Sigmoid colon (tissue), 7 donors: ENCODE results near the gene LRP10. TPM values are rescaled to one million over a fixed set of nuclear protein-coding genes. Genes with fewer than 3 reads are reported as not detected.

Experiments used
- DNase-seq: peaks from one replicate; pipeline ENCODE4 v3.0.0-alpha.2; 2019
- H3K27ac ChIP-seq, 4 donors: fragments of 200-600 bp; sonication (generic); one replicate each; pipeline ENCODE4 v1.5.1; 2016 to 2019; ENCODE audit warnings: mild to moderate bottlenecking in 1 of 4
- H3K27me3 ChIP-seq, 3 donors: fragments of 200-600 bp; sonication (generic); one replicate each; pipeline ENCODE4 v1.5.1; 2019; ENCODE audit warnings: mild to moderate bottlenecking in 1 of 3
- H3K36me3 ChIP-seq, 4 donors: fragments of 200-600 bp; sonication (generic); one replicate each; pipeline ENCODE4 v1.5.1; 2016 to 2019
- H3K4me1 ChIP-seq, 4 donors: fragments of 200-600 bp; sonication (generic); one replicate each; pipeline ENCODE4 v1.5.1; 2017 to 2019
- H3K4me3 ChIP-seq, 4 donors: fragments of 200-600 bp; sonication (generic); one replicate each; pipeline ENCODE4 v1.5.1; 2017 to 2019; ENCODE audit warnings: mild to moderate bottlenecking in 2 of 4, moderate library complexity in 1 of 4
- H3K9me3 ChIP-seq, 4 donors: fragments of 200-600 bp in 3 of 4; sonication (generic) in 3 of 4; one replicate each; pipeline versions ENCODE4 v1.5.1 to v1.6.1; 2013 to 2019
- CTCF ChIP-seq, 4 experiments: fragments of 450-650 bp in 3 of 4; fragments of 200-600 bp in 1 of 4; IDR thresholded peaks; one replicate each; pipeline ENCODE4 v1.5.1; 2016 to 2019; ENCODE audit warnings: antibody characterized with exemption in 4 of 4, mild to moderate bottlenecking in 3 of 4, moderate library complexity in 2 of 4
- EP300 ChIP-seq, 4 donors: sonication (generic); formaldehyde crosslinking; IDR thresholded peaks; one replicate each; pipeline ENCODE4 v1.6.1; 2017; ENCODE audit warnings: antibody characterized with exemption in 4 of 4
- POLR2A ChIP-seq, 2 donors: fragments of 450-650 bp; IDR thresholded peaks; one replicate each; pipeline ENCODE4 v1.6.1; 2016; ENCODE audit warnings: antibody characterized with exemption in 2 of 2, mild to moderate bottlenecking in 2 of 2, moderate library complexity in 2 of 2
- POLR2AphosphoS5 ChIP-seq, 4 donors: sonication (generic); formaldehyde crosslinking; IDR thresholded peaks; one replicate each; pipeline ENCODE4 v1.6.1; 2017; ENCODE audit warnings: antibody characterized with exemption in 4 of 4
- WGBS, 2 donors: extraction: QIAGEN DNeasy Blood & Tissue Kit; methylation state at CpG; one replicate each; pipeline ENCODE4 v1.1.7; 2013; 5-methylcytosine and 5-hydroxymethylcytosine counted together
- intact Hi-C: fragments of 100-400 bp; cut with DNase I; formaldehyde crosslinking; loops from one replicate; pipeline ENCODE4 v1.15.1; 2023
- polyA plus RNA-seq, 3 donors: library from polyadenylated mRNA; stranded (reverse); fragments of 200-250 nt; gene quantifications; one replicate each; pipeline ENCODE4 v1.2.3, GENCODE V29; 2013
- total RNA-seq, 4 donors: library from RNA; depleted of rRNA; stranded (reverse); fragments of >200 nt; gene quantifications; one replicate each; pipeline ENCODE4 v1.1.0, GENCODE V29; 2016
- donor health status: healthy with polysubstance abuse.
- donor health status: Bipolar disorder and iron deficiency.
- donor health status: healthy.

LRP10 gene
- total and polyA plus RNA-seq, 7 donors: 34.4 to 139 (median 85.9) TPM

GRCh38 chr14:22882529-22883172, 11.1 kb downstream of the LRP10 start:
- TF ChIP-seq POLR2AphosphoS5 (IDR thresholded peaks at IDR 0.05) (peak in 2 of 4 donors; percentile 11 to 33), POLR2A (IDR thresholded peaks at IDR 0.05) (no peak)
- no peak overlapping the region for H3K27ac ChIP-seq
- no peaks in the 10 kb centered on the region for H3K9me3 ChIP-seq
- intact Hi-C loops: no loop called here
- peak; percentile 70 for DNase-seq
- peaks cover 0 to 34% (median 25%) of the 10 kb centered on the region in 4 donors for H3K4me1 ChIP-seq
- H3K36me3 ChIP-seq: peaks cover 10 to 20% (median 13%) of the 10 kb centered on the region in 4 donors
- no peak overlapping the region for H3K4me3 ChIP-seq
- H3K27me3 ChIP-seq: no peaks in the 10 kb centered on the region
- WGBS, 2 donors: 16 to 31% methylated on average over 6 of the region's 6 CpGs

DNA sequence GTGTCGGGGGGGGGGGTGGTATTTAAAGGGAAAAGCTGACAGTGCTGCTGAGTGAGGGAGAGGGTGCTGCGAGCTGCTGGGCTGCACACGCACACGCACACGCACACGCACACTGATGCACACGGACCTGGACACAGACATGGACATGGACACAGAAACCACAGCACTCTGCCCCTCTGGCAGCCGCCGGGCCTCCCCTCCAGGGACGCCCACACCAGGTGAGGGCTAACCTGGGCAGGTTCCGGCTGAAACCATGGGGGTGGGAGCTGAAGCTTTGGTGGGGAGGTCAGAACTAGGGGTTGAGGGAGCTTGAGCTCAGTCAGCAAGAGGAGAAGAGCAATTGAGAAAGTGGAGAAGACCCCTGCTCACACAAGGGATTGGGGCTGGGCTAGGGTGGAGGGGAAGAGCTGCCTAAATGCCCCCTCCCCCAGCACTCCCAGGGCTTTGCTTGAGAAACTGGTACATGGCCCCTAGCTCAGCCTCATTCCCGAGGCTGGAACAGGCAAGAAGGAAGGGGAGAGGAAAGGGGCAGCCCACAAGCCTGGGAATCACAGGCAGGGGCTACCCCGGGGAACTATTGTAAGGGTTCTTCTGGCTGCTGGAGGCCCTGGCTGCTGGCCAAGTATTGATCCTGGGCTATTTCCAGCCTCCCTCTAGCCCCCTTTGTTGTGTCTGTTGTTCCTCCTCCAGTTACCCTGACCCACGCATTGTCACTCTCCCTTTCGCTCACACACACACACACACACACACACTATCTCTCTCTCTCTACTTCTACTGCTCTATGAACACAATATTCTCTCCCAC, 11.8 kb downstream of the LRP10 start, which contains the start of gene REM2:
Gene REM2, plus strand, starts transcription at position 50 of the 804 bp plus-strand sequence. Its CDS starts 66 bp downstream, at position 116.
- WGBS, 2 donors: 27 to 50% methylated on average over 15 of the region's 15 CpGs
- TF ChIP-seq POLR2AphosphoS5 (IDR thresholded peaks at IDR 0.05) (peak in 2 of 4 donors; percentile 49 to 58), EP300 (IDR thresholded peaks at IDR 0.05) (no peak)
- Histone ChIP-seq H3K4me3 (no peak within 1 kb of the TSS), H3K4me1 (peaks cover 0 to 40% (median 28%) of the 10 kb centered on the region in 4 donors), H3K9me3 (no peaks in the 10 kb centered on the region), H3K36me3 (peaks cover 3 to 13% (median 6%) of the 10 kb centered on the region in 4 donors), H3K27me3 (no peaks in the 10 kb centered on the region), H3K27ac (no peak within 1 kb of the TSS)
- intact Hi-C loops: no loop called here
- DNase-seq: no peak

DNA sequence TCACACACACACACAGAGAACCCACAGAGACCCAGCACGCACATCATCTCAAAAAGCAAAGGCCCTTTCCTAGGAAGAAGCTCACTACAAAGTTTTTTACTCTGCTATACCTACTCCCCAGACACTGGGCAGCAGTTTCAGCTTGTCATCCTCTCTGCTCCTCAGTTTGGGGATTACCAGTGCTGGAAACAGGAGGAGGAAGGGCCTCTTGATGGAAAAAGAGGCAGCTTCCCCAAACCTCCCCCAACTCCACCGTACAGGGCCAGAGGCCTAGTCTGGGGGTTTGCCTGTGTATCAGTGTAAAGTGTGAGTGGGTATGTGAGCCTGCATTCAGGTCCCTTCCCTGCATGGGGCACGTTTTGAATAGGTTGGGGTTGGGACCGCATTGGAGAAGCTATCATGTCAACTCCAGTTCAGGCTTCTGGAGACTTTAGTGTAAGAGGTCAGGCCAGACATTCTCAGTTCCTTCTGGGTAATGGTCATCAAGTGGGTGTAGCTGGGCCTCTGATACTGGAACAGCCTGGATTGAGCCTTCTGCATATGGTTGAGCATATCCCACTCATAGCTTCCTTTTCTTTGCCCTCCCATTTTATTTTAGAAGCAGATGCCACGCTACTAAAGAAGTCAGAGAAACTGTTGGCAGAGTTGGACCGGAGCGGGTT, 12.7 kb downstream of the LRP10 start:
- no peak for DNase-seq
- H3K4me3 ChIP-seq: no peak overlapping the region
- H3K27me3 ChIP-seq: no peaks in the 10 kb centered on the region
- H3K36me3 ChIP-seq: peaks cover 0 to 4% (median 0%) of the 10 kb centered on the region in 4 donors
- intact Hi-C loops: no loop called here
- peaks cover 0 to 40% (median 28%) of the 10 kb centered on the region in 4 donors for H3K4me1 ChIP-seq
- no peak overlapping the region for H3K27ac ChIP-seq
- WGBS, 2 donors: 90 to 93% methylated on average over 7 of the region's 7 CpGs
- no peaks in the 10 kb centered on the region for H3K9me3 ChIP-seq
- TF ChIP-seq POLR2AphosphoS5 (IDR thresholded peaks at IDR 0.05): peak in 1 of 4 donors; percentile 9
- no peak for TF ChIP-seq POLR2A (IDR thresholded peaks at IDR 0.05)
- TF ChIP-seq EP300 (IDR thresholded peaks at IDR 0.05): no peak

- no peak overlapping the region for H3K27ac ChIP-seq
- no peaks in the 10 kb centered on the region for H3K36me3 ChIP-seq
- no peaks in the 10 kb centered on the region for H3K27me3 ChIP-seq
- intact Hi-C loops: no loop called here
- 81 to 83% methylated on average over 11 of the region's 11 CpGs for WGBS, 2 donors
- no peaks in the 10 kb centered on the region for H3K9me3 ChIP-seq
- peaks cover 0 to 40% (median 28%) of the 10 kb centered on the region in 4 donors for H3K4me1 ChIP-seq
- DNase-seq: no peak
- TF ChIP-seq CTCF (IDR thresholded peaks at IDR 0.05): no peak
- TF ChIP-seq POLR2A (IDR thresholded peaks at IDR 0.05): no peak
- no peak for TF ChIP-seq POLR2AphosphoS5 (IDR thresholded peaks at IDR 0.05)
- no peak for TF ChIP-seq EP300 (IDR thresholded peaks at IDR 0.05)
- no peak overlapping the region for H3K4me3 ChIP-seq
These were observed 13.4 kb downstream of the LRP10 start for GRCh38 chr14:22884738-22885523.

DNA sequence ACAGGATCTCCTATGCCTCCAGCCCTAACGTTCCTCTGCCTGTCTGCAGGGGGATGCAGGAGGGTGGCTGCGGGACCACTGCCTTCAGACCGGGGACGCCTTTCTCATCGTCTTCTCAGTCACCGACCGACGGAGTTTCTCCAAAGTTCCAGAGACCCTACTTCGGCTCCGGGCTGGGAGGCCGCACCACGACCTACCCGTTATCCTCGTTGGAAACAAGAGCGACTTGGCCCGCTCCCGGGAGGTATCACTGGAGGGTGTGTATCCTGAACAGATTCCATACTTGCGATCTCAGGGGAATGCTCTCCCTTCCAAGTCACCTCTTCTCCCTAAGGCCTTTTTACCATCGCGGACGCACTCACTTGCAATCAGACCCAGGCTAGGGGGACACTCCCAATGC, 14.4 kb downstream of the LRP10 start:
- TF ChIP-seq POLR2A (IDR thresholded peaks at IDR 0.05) (no peak), EP300 (IDR thresholded peaks at IDR 0.05) (no peak), POLR2AphosphoS5 (IDR thresholded peaks at IDR 0.05) (no peak), CTCF (IDR thresholded peaks at IDR 0.05) (no peak)
- Histone ChIP-seq H3K4me1 (peaks cover 0 to 40% (median 28%) of the 10 kb centered on the region in 4 donors), H3K9me3 (no peaks in the 10 kb centered on the region), H3K36me3 (no peaks in the 10 kb centered on the region), H3K4me3 (peak overlapping the region in 1 of 4 donors; percentile 56), H3K27me3 (no peaks in the 10 kb centered on the region), H3K27ac (peak overlapping the region; percentile 48 to 73 (median 69))
- no peak for DNase-seq
- intact Hi-C loops: no loop called here
- WGBS, 2 donors: 94% methylated on average over 21 of the region's 21 CpGs
